KOPT-K1 (cell line): ENCODE results near the gene SSU72.
"Not testable (repeated sequence)": the region's sequence is repeated elsewhere in the genome, so short reads cannot be mapped to it uniquely, and the experiment has no call there.

Source experiments
- H3K27ac ChIP-seq: fragments of 200-600 bp; sonication (generic); 2 replicates; pipeline ENCODE4 v1.5.1; 2016; ENCODE audit warnings: antibody characterized with exemption, mild to moderate bottlenecking, low read depth, low read length; ENCODE audit not compliant: poor library complexity, severe bottlenecking
- H3K36me3 ChIP-seq: fragments of 200-600 bp; sonication (generic); 2 replicates; pipeline ENCODE4 v1.5.1; 2017; ENCODE audit warnings: antibody characterized with exemption, mild to moderate bottlenecking, low read length, moderate library complexity; ENCODE audit not compliant: insufficient read depth
- H3K9me3 ChIP-seq: fragments of 200-600 bp; sonication (generic); 2 replicates; pipeline ENCODE4 v1.5.1; 2017; ENCODE audit warnings: antibody characterized with exemption, low read length, mild to moderate bottlenecking; ENCODE audit not compliant: insufficient read depth, poor library complexity, severe bottlenecking

Gene SSU72

DNA sequence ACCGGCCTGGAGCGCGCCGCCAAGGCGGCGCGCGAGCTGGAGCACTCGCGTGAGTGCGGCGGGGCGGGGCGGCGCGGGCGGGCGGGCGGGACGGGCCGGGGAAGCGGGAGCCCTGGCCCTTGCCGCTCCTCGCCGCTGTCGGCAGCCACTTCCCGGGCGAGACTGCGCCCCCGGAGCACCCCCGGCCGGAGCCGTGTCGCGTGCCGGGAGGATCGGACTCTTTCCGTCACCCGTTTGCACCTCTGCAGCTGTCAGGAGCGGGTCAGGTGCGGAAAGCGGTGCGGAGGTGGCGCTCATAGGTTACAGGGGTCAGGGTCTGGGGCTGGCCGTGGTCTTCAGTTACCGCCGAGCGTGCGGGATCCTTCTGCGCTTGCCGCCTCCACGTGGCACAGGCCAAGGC is 62.2 kb downstream of the SSU72 start:
- peak overlapping the region; percentile 36 for H3K27ac ChIP-seq

DNA sequence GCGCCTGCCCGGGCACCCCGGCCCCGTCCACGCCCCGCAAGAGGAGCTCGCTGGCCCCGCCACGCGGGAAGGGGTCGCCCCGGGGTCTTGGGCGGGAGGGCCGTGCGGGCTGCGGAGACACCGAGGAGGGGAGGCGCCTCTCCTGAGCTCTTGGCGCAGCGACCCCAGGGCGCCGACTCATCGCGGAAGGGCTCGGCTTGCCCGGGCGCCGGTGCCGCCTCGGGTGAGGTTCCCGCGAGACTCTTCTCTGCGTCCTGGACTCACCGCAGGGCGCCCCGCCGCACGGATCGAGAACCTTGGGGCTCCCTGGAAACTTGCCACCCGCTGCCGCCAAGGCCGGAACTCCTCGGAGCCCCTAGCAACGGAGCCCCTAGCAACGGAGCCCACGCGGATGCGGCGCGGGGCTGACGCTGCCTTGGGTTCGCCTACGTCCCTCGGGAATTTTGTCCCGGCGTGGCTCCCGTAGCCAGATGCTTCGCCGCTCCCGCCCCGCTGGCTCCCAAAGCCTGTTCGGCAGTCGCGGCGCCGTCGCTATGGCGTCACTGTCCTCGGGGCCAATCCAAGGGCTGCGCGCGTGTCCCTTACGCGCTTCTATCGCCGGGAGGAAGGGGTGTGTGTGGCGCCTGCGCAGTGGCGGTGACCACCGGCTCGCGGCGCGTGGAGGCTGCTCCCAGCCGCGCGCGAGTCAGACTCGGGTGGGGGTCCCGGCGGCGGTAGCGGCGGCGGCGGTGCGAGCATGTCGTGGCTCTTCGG is 63.0 kb downstream of the SSU72 start, which contains the start of gene ATAD3A:
TSS of gene ATAD3A (plus strand) at position 630 of the 753 bp plus-strand sequence. CDS start at position 737, 107 bp downstream.
- Histone ChIP-seq H3K36me3 (peaks cover 9% of the 10 kb centered on the region; the same call in 1 of the 2 replicates), H3K27ac (peak within 1 kb of the TSS; percentile 85), H3K9me3 (no peaks in the 10 kb centered on the region)

More for the DNA sequence above, 62.2 kb downstream of the SSU72 start:
- H3K36me3 ChIP-seq, H3K9me3 ChIP-seq: not testable (repeated sequence)

DNA sequence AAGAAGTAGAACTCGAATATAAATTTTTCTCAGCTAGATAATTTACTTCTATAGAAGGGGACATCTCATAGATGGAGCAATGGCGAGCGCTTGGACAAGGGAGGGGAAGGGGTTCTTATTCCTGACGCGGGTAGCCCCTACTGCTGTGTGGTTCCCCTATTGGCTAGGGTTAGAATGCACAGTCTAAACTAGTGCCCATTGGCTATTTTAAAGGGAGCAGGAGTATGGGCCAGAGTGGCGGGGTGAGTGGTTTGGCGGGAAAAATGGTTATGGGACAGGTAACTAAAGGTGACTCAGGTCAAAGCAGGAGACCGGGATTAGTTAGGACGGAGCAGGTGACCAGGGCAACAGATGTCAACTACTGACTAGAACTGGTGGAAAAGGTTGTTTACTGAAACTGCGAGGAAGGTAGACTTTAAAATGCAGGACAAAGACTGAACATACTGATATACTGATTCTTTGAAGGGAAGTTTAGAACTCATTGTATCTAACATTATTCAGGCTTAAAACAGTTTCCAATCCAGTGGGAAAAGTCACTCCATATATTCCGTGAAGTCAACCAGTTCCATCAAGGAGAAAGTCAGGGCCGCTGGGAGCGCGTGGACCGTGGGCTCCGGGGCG is 63.6 kb downstream of the SSU72 start:
- Histone ChIP-seq H3K9me3 (no peaks in the 10 kb centered on the region), H3K27ac (peak overlapping the region; percentile 85)

DNA sequence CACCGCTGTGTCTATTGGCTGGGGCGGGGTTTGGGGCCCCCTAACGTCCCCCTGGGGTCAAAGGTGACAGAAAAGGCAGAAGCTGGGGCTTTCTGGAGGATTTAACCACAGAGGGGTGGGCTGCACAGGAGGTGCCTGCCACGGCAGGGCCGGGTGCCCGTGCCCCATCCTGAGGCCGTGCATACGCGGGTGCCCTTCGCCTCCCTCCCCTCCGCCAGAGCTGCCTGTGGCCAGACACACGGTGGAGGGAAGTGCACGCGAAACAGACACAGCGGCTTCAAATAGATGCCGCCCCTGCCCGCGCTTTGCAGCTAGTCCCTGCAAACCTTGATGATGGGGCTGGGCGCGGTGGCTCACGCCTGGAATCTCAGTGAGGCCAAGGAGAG is 65.2 kb downstream of the SSU72 start:
- H3K9me3 ChIP-seq, H3K36me3 ChIP-seq: not testable (repeated sequence)

More for the DNA sequence above, 63.6 kb downstream of the SSU72 start:
- peaks cover 9% of the 10 kb centered on the region; the same call in 1 of the 2 replicates for H3K36me3 ChIP-seq

GRCh38 chr1:1508775-1509464 is 65.7 kb downstream of the SSU72 start:
- not testable (repeated sequence) for H3K27ac ChIP-seq, H3K9me3 ChIP-seq, H3K36me3 ChIP-seq

More for the DNA sequence above, 65.2 kb downstream of the SSU72 start:
- not testable (repeated sequence) for H3K27ac ChIP-seq

- no peaks in the 10 kb centered on the region for H3K9me3 ChIP-seq
- H3K36me3 ChIP-seq, result no peaks in the 10 kb centered on the region
- no peak overlapping the region for H3K27ac ChIP-seq
These were observed 67.4 kb downstream of the SSU72 start for GRCh38 chr1:1507305-1507704.

- H3K9me3 ChIP-seq, H3K36me3 ChIP-seq: not testable (repeated sequence)
- peak overlapping the region; percentile 27 for H3K27ac ChIP-seq
These were observed 68.9 kb downstream of the SSU72 start for GRCh38 chr1:1505801-1506200.

DNA sequence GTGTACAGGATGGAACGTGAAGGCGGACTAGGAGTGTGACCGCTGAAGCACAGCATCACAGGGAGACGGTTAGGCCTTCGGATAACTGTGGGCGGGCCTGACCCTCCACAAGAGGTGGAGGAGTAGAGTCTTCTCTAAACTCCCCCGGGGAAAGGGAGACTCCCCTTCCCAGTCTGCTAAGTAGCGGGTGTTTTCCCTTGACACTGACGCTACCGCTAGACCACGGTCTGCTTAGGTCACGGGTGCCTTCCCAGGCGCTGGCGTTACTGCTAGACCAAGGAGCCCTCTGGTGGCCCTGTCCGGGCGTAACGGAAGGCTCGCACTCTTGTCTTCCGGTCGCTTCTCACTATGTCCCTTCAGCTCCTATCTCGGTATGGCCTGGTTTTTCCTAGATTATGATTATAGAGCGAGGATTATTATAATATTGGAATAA is 69.3 kb downstream of the SSU72 start:
- peak overlapping the region; percentile 42 for H3K27ac ChIP-seq
- H3K36me3 ChIP-seq, H3K9me3 ChIP-seq: not testable (repeated sequence)

DNA sequence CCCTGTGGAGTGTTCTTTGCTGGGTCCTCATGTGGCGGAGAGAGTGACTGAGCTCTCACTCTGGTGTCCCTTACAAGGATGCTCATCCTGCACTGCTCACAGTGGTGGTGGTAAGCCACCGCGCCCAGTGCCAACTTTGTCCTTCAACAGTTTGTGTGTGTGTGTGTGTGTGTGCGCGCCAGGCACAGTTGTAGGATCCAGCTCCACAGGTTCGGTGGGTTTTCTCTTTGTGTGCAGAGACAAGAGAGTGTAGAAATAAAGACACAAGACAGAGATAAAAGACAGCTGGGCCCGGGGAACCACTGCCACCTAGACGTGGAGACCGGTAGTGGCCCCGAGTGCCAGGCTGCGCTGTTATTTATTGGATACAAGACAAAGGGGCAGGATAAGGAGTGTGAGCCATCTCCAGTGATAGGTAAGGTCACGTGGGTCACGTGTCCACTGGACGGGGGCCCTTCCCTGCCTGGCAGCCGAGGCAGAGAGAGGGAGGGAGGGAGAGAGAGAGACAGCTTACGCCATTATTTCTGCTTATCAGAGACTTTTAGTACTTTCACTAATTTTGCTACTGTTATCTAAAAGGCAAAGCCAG is 69.8 kb downstream of the SSU72 start:
- H3K36me3 ChIP-seq, H3K9me3 ChIP-seq: not testable (repeated sequence)
- peak overlapping the region; percentile 42 for H3K27ac ChIP-seq

DNA sequence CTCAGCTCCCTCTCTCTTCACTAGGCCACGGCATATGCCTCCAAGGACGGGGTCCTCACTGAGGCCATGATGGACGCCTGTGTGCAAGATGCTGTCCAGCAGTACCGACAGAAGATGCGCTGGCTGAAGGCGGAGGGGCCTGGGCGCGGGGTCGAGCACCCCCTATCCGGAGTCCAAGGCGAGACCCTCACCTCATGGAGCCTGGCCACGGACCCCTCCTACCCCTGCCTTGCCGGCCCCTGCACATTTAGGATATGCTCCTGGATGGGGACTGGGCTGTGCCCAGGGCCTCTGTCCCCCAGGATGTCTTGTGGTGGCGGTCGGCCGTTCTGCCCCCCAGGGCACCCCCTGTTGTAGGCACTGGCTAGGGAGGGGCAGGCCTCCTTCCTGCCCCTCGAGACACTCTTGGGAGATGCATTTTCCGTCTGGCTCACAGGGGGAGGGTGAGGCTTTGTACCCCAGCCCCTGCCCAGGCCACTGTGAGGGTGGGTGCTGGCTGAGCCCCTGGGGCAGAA is 79.1 kb downstream of the SSU72 start:
- not testable (repeated sequence) for H3K9me3 ChIP-seq, H3K27ac ChIP-seq
- peaks cover 49% of the 10 kb centered on the region for H3K36me3 ChIP-seq

DNA sequence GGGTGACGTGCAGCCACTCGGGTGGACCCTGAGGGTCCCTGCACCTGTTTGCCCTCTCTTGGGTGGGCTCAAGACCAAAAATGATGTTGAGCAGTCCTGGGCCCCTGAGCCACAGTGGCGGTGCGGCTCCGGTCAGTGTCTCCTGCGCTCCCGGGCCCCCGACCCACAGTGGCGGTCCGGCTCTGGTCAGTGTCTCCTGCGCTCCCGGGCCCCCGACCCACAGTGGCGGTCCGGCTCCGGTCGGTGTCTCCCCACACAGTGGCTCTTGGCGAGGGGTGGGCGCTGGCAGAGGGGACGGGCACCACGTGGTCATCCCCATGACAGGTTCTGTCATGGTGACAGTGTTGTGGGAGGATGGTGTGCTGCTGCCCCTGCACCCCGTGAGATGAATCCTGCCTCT is 80.4 kb downstream of the SSU72 start:
- H3K9me3 ChIP-seq, H3K27ac ChIP-seq: not testable (repeated sequence)
- peaks cover 61% of the 10 kb centered on the region for H3K36me3 ChIP-seq
